Loucy (cell line): ENCODE results near the gene HRH4.

Experiments used
- H2AFZ ChIP-seq: fragments of 200-600 bp; sonication (generic); 2 replicates; pipeline ENCODE4 v1.6.0; 2016; ENCODE audit warnings: antibody characterized with exemption, mild to moderate bottlenecking, low read length, moderate library complexity
- H3F3A ChIP-seq: fragments of 200-600 bp; 2 replicates; pipeline ENCODE4 v1.6.0; 2016; ENCODE audit warnings: antibody characterized with exemption, low read depth, mild to moderate bottlenecking
- H3K27me3 ChIP-seq: fragments of 200-600 bp; sonication (generic); 2 replicates; pipeline ENCODE4 v1.6.1; 2014; ENCODE audit warnings: low read length, mild to moderate bottlenecking; ENCODE audit not compliant: insufficient read depth, poor library complexity, severe bottlenecking
- H3K36me3 ChIP-seq: fragments of 200-600 bp; sonication (generic); 2 replicates; pipeline ENCODE4 v1.6.1; 2016; ENCODE audit warnings: low read length; ENCODE audit not compliant: insufficient read depth
- H3K4me1 ChIP-seq: fragments of 200-600 bp; sonication (generic); 2 replicates; pipeline ENCODE4 v1.5.1; 2014; ENCODE audit warnings: low read length, mild to moderate bottlenecking; ENCODE audit not compliant: insufficient read depth, poor library complexity, severe bottlenecking
- H3K4me2 ChIP-seq: fragments of 200-600 bp; sonication (generic); 2 replicates; pipeline ENCODE4 v1.6.0; 2014; ENCODE audit warnings: antibody characterized with exemption, low read length, low read depth, mild to moderate bottlenecking; ENCODE audit not compliant: poor library complexity, severe bottlenecking
- H3K4me3 ChIP-seq: fragments of 200-600 bp; sonication (generic); 2 replicates; pipeline ENCODE4 v1.5.1; 2014; ENCODE audit warnings: low read length, mild to moderate bottlenecking, mixed read lengths; ENCODE audit not compliant: poor library complexity, severe bottlenecking
- H3K79me2 ChIP-seq: fragments of 200-600 bp; sonication (generic); 2 replicates; pipeline ENCODE4 v1.6.1; 2014; ENCODE audit warnings: low read length; ENCODE audit not compliant: insufficient read depth
- H3K9ac ChIP-seq: fragments of 200-600 bp; sonication (generic); 2 replicates; pipeline ENCODE4 v1.6.0; 2014; ENCODE audit warnings: mild to moderate bottlenecking, low read depth, low read length, moderate library complexity; ENCODE audit not compliant: poor library complexity, severe bottlenecking
- H3K9me2 ChIP-seq: fragments of 200-600 bp; sonication (generic); replicated peaks from 2 replicates; pipeline ENCODE4 v1.6.1; 2016; ENCODE audit warnings: low read depth, low read length, mixed read lengths
- H3K9me3 ChIP-seq: fragments of 200-600 bp; sonication (generic); 2 replicates; pipeline ENCODE4 v1.6.1; 2014; ENCODE audit warnings: mild to moderate bottlenecking, antibody characterized with exemption, low read length, low read depth; ENCODE audit not compliant: insufficient read depth
- H4K20me1 ChIP-seq: fragments of 200-600 bp; sonication (generic); 2 replicates; pipeline ENCODE4 v1.6.0; 2014; ENCODE audit warnings: antibody characterized with exemption, low read length, mild to moderate bottlenecking; ENCODE audit not compliant: insufficient read depth, poor library complexity, severe bottlenecking
- EZH2phosphoT487 ChIP-seq: fragments of 200-600 bp; IDR thresholded peaks from 2 replicates; pipeline ENCODE4 v1.6.1; 2018; ENCODE audit warnings: antibody characterized with exemption, mild to moderate bottlenecking, moderate library complexity, borderline replicate concordance
- TF ChIP-seq, protein P1 (sequence below): fragments of 200-600 bp; sonication (generic); conservative IDR thresholded peaks from 2 replicates; pipeline ENCODE4 v1.5.1; 2014; ENCODE audit warnings: mild to moderate bottlenecking, antibody characterized with exemption, low read length

The HRH4 gene

DNA sequence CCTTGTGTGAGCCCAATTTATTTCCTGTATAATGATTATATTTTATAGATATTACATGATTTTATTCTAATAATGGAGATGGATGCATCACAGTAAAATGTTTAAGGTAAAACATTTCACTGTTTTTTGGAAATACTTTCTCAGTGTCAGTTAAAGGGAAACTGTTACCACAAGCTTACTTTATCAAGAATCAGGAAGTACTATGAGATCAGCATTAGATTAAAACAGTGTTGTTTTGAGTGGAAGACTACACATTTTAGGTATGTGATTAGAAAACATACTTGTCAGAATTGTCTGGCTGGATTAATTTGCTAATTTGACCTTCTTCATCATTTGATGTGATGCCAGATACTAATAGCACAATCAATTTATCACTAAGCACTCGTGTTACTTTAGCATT, at the start of gene HRH4:
Gene HRH4, plus strand, starts transcription at position 250 of the 400 bp plus-strand sequence. Its CDS starts 92 bp downstream, at position 342.
- peak within 1 kb of the TSS; percentile 83 for H2AFZ ChIP-seq
- H3K4me3 ChIP-seq = peak within 1 kb of the TSS; percentile 52
- H3K4me2 ChIP-seq = peak within 1 kb of the TSS; percentile 68
- H3F3A ChIP-seq = no peaks in the 10 kb centered on the region
- no peaks in the 10 kb centered on the region for H4K20me1 ChIP-seq
- no peaks in the 10 kb centered on the region; the same call in 1 of the 2 replicates for H3K36me3 ChIP-seq
- no peaks in the 10 kb centered on the region for H3K9me2 ChIP-seq
- no peaks in the 10 kb centered on the region for H3K27me3 ChIP-seq
- no peaks in the 10 kb centered on the region for H3K79me2 ChIP-seq
- peaks cover 34% of the 10 kb centered on the region for H3K4me1 ChIP-seq
- H3K9me3 ChIP-seq = peaks cover 4% of the 10 kb centered on the region; the same call in 1 of the 2 replicates
- TF ChIP-seq, protein P1, sequence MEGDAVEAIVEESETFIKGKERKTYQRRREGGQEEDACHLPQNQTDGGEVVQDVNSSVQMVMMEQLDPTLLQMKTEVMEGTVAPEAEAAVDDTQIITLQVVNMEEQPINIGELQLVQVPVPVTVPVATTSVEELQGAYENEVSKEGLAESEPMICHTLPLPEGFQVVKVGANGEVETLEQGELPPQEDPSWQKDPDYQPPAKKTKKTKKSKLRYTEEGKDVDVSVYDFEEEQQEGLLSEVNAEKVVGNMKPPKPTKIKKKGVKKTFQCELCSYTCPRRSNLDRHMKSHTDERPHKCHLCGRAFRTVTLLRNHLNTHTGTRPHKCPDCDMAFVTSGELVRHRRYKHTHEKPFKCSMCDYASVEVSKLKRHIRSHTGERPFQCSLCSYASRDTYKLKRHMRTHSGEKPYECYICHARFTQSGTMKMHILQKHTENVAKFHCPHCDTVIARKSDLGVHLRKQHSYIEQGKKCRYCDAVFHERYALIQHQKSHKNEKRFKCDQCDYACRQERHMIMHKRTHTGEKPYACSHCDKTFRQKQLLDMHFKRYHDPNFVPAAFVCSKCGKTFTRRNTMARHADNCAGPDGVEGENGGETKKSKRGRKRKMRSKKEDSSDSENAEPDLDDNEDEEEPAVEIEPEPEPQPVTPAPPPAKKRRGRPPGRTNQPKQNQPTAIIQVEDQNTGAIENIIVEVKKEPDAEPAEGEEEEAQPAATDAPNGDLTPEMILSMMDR = no peak
- no peak for TF ChIP-seq EZH2phosphoT487
- H3K9ac ChIP-seq = peak within 1 kb of the TSS; percentile 59

- H3K4me1 ChIP-seq = peaks cover 3% of the 10 kb centered on the region
- no peaks in the 10 kb centered on the region for H3K79me2 ChIP-seq
- no peaks in the 10 kb centered on the region for H3K27me3 ChIP-seq
- H3F3A ChIP-seq = no peaks in the 10 kb centered on the region
- H2AFZ ChIP-seq = no peak overlapping the region
- no peak overlapping the region for H3K9ac ChIP-seq
- TF ChIP-seq, protein P1 = no peak
- TF ChIP-seq EZH2phosphoT487 = no peak
- H3K4me3 ChIP-seq = no peak overlapping the region
- H4K20me1 ChIP-seq = no peaks in the 10 kb centered on the region
- H3K4me2 ChIP-seq = no peak overlapping the region
- no peaks in the 10 kb centered on the region for H3K9me2 ChIP-seq
- no peaks in the 10 kb centered on the region for H3K9me3 ChIP-seq
- no peaks in the 10 kb centered on the region for H3K36me3 ChIP-seq
These were observed 47.3 kb upstream of the HRH4 start for GRCh38 chr18:24413148-24413547.

GRCh38 chr18:24414349-24415003, 46.0 kb upstream of the HRH4 start:
- Histone ChIP-seq H4K20me1 (no peaks in the 10 kb centered on the region), H3K79me2 (no peaks in the 10 kb centered on the region), H3K4me1 (peaks cover 3% of the 10 kb centered on the region), H3K36me3 (no peaks in the 10 kb centered on the region), H2AFZ (no peak overlapping the region), H3K9me2 (no peaks in the 10 kb centered on the region), H3K27me3 (no peaks in the 10 kb centered on the region), H3K4me2 (no peak overlapping the region), H3K9ac (no peak overlapping the region), H3K9me3 (no peaks in the 10 kb centered on the region), H3K4me3 (no peak overlapping the region), H3F3A (no peaks in the 10 kb centered on the region)
- TF ChIP-seq, protein P1 = no peak
- no peak for TF ChIP-seq EZH2phosphoT487
